ENCODE measurements around the gene STAB1.

STAB1 gene

DNA sequence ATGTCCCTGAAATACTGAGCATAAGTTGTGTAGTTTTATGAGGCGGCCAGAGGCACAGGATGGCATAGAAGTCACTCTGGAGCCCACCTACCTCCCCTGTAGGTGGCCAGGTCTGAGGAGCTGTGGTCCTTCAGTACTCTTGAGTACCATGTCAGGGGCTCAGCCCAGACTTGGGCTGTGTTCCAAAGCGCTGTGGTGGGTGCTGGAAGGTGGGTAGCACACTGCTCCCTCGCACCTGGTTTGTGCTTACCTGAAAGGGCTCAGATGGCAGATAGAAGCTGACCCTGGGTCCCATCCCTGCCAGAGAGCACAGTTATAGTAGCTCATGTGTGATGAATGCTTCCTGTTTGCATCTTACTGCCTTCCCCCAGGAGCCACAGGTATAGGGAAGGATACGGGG lies 24.2 kb upstream of the STAB1 start:
- H3K36me3 ChIP-seq (ENCODE audit: insufficient read depth, low read length) = peaks cover 64% of the 10 kb centered on the region; the same call in 1 of the 2 replicates

DNA sequence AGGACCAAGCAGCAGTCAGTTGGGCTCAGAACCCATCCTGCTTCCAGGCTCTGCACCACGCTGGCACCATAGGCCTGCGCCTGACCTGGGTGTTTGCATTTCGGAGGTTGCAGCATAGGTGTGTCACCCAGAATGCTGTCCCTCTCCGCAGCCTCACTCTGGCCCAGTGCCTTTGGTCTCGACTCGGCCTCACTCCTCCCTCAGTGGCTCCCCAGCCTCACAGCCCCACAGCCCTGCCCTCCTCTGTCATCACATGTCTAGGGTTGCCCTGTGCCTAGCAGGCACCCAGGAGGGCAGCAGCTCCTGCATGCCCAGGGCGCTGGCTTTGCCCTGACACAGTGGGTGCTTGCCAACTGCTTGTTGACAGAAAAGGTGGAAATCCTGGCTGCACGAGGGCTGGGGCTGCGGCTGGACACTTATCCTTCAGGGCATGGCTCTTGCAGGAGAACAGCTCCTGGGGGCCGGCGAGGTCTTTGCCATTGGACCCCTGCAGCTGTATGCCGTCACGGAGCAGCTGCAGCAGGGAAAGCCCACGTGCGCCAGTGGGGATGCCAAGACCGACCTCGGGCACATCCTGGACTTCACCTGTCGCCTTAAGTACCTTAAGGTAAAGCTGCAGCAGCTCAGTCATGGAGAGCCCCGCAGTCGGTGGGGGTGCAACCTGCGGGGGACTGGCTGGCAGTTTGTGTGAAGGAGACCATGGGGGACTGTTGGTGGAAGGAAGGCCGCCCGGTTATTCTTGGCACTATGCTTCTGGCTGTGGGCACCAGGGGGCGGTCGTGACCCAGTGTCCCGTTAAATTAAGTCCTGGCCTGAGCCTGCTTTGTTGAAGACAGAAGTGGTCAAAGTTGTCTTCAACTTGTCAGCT lies 23.5 kb upstream of the STAB1 start:
- Histone ChIP-seq H3K4me1 (ENCODE audit: insufficient read depth, low read length, poor library complexity, severe bottlenecking) (no peaks in the 10 kb centered on the region), H3K36me3 (ENCODE audit: insufficient read depth, low read length) (peaks cover 64% of the 10 kb centered on the region; the same call in 1 of the 2 replicates), H3K4me2 (ENCODE audit: low read depth, low read length, poor library complexity, severe bottlenecking) (no peak overlapping the region), H2AFZ (ENCODE audit: low read length) (no peak overlapping the region), H4K20me1 (ENCODE audit: insufficient read depth, low read length, poor library complexity, severe bottlenecking) (no peaks in the 10 kb centered on the region), H3F3A (ENCODE audit: low read depth) (no peaks in the 10 kb centered on the region), H3K4me3 (ENCODE audit: low read length, poor library complexity, severe bottlenecking) (no peak overlapping the region), H3K27me3 (ENCODE audit: insufficient read depth, low read length, poor library complexity, severe bottlenecking) (no peaks in the 10 kb centered on the region), H3K9ac (ENCODE audit: low read depth, low read length, poor library complexity, severe bottlenecking) (no peak overlapping the region), H3K79me2 (ENCODE audit: insufficient read depth, low read length) (peaks cover 13% of the 10 kb centered on the region), H3K9me3 (ENCODE audit: insufficient read depth, low read depth, low read length) (no peaks in the 10 kb centered on the region), H3K9me2 (replicated peaks; ENCODE audit: low read depth, low read length) (no peaks in the 10 kb centered on the region)
- TF ChIP-seq, protein P1, sequence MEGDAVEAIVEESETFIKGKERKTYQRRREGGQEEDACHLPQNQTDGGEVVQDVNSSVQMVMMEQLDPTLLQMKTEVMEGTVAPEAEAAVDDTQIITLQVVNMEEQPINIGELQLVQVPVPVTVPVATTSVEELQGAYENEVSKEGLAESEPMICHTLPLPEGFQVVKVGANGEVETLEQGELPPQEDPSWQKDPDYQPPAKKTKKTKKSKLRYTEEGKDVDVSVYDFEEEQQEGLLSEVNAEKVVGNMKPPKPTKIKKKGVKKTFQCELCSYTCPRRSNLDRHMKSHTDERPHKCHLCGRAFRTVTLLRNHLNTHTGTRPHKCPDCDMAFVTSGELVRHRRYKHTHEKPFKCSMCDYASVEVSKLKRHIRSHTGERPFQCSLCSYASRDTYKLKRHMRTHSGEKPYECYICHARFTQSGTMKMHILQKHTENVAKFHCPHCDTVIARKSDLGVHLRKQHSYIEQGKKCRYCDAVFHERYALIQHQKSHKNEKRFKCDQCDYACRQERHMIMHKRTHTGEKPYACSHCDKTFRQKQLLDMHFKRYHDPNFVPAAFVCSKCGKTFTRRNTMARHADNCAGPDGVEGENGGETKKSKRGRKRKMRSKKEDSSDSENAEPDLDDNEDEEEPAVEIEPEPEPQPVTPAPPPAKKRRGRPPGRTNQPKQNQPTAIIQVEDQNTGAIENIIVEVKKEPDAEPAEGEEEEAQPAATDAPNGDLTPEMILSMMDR (conservative IDR thresholded peaks at IDR 0.05; ENCODE audit: low read length) = peak; percentile 48
- no peak for TF ChIP-seq EZH2phosphoT487 (IDR thresholded peaks at IDR 0.05; ENCODE audit: borderline replicate concordance)

More for the DNA sequence above, 24.2 kb upstream of the STAB1 start:
- no peaks in the 10 kb centered on the region for H3K4me1 ChIP-seq (ENCODE audit: insufficient read depth, low read length, poor library complexity, severe bottlenecking)
- H3K9ac ChIP-seq (ENCODE audit: low read depth, low read length, poor library complexity, severe bottlenecking) = no peak overlapping the region
- H4K20me1 ChIP-seq (ENCODE audit: insufficient read depth, low read length, poor library complexity, severe bottlenecking) = no peaks in the 10 kb centered on the region
- H2AFZ ChIP-seq (ENCODE audit: low read length) = no peak overlapping the region
- no peaks in the 10 kb centered on the region for H3K9me3 ChIP-seq (ENCODE audit: insufficient read depth, low read depth, low read length)
- no peaks in the 10 kb centered on the region for H3F3A ChIP-seq (ENCODE audit: low read depth)
- TF ChIP-seq EZH2phosphoT487 (IDR thresholded peaks at IDR 0.05; ENCODE audit: borderline replicate concordance) = no peak
- TF ChIP-seq, protein P1 (conservative IDR thresholded peaks at IDR 0.05; ENCODE audit: low read length) = no peak
- H3K9me2 ChIP-seq (replicated peaks; ENCODE audit: low read depth, low read length) = no peaks in the 10 kb centered on the region
- peaks cover 20% of the 10 kb centered on the region for H3K79me2 ChIP-seq (ENCODE audit: insufficient read depth, low read length)
- H3K27me3 ChIP-seq (ENCODE audit: insufficient read depth, low read length, poor library complexity, severe bottlenecking) = no peaks in the 10 kb centered on the region
- no peak overlapping the region for H3K4me2 ChIP-seq (ENCODE audit: low read depth, low read length, poor library complexity, severe bottlenecking)
- H3K4me3 ChIP-seq (ENCODE audit: low read length, poor library complexity, severe bottlenecking) = no peak overlapping the region

DNA sequence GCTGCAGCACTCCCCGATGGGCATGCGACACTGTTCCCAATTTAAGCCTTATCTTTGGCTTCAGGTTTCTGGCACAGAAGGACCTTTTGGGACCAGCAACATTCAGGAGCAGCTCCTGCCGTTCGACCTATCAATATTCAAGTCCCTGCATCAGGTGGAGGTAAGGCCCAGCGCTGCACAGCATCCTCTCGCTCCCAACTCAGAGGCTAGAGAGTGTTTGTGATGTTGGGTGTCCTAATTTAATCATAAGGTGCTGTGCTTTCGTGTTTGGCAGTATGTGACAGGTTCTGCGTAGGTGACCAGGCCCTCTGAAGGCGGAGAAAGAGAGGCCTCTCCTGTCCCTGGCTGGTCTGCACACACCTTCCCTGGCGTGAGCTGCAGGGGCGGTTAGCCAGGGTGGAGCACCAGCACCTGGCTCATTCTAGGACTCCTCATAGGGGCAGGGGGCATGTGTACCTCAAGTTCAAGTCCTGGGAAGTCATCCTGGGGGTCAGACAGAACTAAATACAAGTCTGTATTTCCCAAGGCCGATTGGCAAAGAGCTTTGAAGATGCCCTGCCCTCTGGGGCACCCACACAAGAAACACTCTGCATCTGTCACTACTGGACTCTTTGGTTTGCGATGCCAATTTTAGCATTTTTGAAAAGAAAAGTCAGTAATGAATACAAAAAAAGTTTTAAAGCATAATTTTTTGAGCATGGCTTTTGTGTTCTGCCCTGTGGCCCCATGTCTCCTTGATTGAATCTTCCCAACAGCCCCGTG lies 22.7 kb upstream of the STAB1 start:
- Histone ChIP-seq H3F3A (ENCODE audit: low read depth) (no peaks in the 10 kb centered on the region), H3K9me3 (ENCODE audit: insufficient read depth, low read depth, low read length) (no peaks in the 10 kb centered on the region), H3K9ac (ENCODE audit: low read depth, low read length, poor library complexity, severe bottlenecking) (no peak overlapping the region), H4K20me1 (ENCODE audit: insufficient read depth, low read length, poor library complexity, severe bottlenecking) (no peaks in the 10 kb centered on the region), H3K79me2 (ENCODE audit: insufficient read depth, low read length) (peaks cover 7% of the 10 kb centered on the region; the same call in 1 of the 2 replicates), H2AFZ (ENCODE audit: low read length) (no peak overlapping the region), H3K36me3 (ENCODE audit: insufficient read depth, low read length) (peaks cover 67% of the 10 kb centered on the region; the same call in 1 of the 2 replicates), H3K4me3 (ENCODE audit: low read length, poor library complexity, severe bottlenecking) (no peak overlapping the region), H3K27me3 (ENCODE audit: insufficient read depth, low read length, poor library complexity, severe bottlenecking) (no peaks in the 10 kb centered on the region), H3K9me2 (replicated peaks; ENCODE audit: low read depth, low read length) (no peaks in the 10 kb centered on the region), H3K4me1 (ENCODE audit: insufficient read depth, low read length, poor library complexity, severe bottlenecking) (no peaks in the 10 kb centered on the region), H3K4me2 (ENCODE audit: low read depth, low read length, poor library complexity, severe bottlenecking) (no peak overlapping the region)
- no peak for TF ChIP-seq EZH2phosphoT487 (IDR thresholded peaks at IDR 0.05; ENCODE audit: borderline replicate concordance)
- TF ChIP-seq, protein P1 (conservative IDR thresholded peaks at IDR 0.05; ENCODE audit: low read length) = no peak

Measured in Loucy (cell line).